Measurements from ENCODE around the gene IL1RAPL2.

DNA sequence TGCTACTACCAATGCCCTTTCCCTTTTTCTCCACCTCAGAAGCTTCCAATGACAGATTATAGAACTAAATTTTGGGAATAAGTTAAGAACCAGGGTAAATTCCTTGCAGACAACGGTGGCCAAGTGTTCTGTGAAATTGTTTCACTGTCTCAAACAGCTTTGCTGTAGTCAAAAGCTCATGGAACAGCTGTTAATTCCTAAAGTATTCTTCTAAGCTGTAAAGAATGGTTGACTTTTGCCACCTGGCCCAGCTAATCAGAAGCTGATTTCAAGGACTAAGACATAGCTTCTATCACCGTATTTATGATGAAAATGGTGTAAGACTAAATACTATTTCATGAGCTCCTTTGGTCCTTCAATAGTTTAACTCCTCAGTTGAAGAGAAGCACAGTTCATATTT lies 297.5 kb downstream of the IL1RAPL2 start:
- no peak for TF ChIP-seq ESRRG (CRISPR knock-in tag; IDR thresholded peaks at IDR 0.05)
- TF ChIP-seq ISL1 (CRISPR knock-in tag; IDR thresholded peaks at IDR 0.05) = no peak
- TF ChIP-seq TOX (CRISPR knock-in tag; IDR thresholded peaks at IDR 0.05; ENCODE audit: borderline replicate concordance) = no peak
- TF ChIP-seq, protein P1, sequence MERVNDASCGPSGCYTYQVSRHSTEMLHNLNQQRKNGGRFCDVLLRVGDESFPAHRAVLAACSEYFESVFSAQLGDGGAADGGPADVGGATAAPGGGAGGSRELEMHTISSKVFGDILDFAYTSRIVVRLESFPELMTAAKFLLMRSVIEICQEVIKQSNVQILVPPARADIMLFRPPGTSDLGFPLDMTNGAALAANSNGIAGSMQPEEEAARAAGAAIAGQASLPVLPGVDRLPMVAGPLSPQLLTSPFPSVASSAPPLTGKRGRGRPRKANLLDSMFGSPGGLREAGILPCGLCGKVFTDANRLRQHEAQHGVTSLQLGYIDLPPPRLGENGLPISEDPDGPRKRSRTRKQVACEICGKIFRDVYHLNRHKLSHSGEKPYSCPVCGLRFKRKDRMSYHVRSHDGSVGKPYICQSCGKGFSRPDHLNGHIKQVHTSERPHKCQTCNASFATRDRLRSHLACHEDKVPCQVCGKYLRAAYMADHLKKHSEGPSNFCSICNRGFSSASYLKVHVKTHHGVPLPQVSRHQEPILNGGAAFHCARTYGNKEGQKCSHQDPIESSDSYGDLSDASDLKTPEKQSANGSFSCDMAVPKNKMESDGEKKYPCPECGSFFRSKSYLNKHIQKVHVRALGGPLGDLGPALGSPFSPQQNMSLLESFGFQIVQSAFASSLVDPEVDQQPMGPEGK (CRISPR knock-in tag; IDR thresholded peaks at IDR 0.05; ENCODE audit: borderline replicate concordance) = no peak
- TF ChIP-seq TCF4 (CRISPR knock-in tag; IDR thresholded peaks at IDR 0.05; ENCODE audit: borderline replicate concordance) = no peak
- no peak for TF ChIP-seq ZNF8 (CRISPR knock-in tag; IDR thresholded peaks at IDR 0.05)
- TF ChIP-seq ZC3H10 (CRISPR knock-in tag; IDR thresholded peaks at IDR 0.05) = no peak
- no peak for TF ChIP-seq ARNTL (CRISPR knock-in tag; IDR thresholded peaks at IDR 0.05; ENCODE audit: borderline replicate concordance, low read depth)
- TF ChIP-seq SNAI2 (CRISPR knock-in tag; IDR thresholded peaks at IDR 0.05) = no peak
- no peak for TF ChIP-seq GLIS3 (CRISPR knock-in tag; IDR thresholded peaks at IDR 0.05)
- TF ChIP-seq, protein P2, sequence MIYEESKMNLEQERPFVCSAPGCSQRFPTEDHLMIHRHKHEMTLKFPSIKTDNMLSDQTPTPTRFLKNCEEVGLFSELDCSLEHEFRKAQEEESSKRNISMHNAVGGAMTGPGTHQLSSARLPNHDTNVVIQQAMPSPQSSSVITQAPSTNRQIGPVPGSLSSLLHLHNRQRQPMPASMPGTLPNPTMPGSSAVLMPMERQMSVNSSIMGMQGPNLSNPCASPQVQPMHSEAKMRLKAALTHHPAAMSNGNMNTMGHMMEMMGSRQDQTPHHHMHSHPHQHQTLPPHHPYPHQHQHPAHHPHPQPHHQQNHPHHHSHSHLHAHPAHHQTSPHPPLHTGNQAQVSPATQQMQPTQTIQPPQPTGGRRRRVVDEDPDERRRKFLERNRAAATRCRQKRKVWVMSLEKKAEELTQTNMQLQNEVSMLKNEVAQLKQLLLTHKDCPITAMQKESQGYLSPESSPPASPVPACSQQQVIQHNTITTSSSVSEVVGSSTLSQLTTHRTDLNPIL (CRISPR knock-in tag; IDR thresholded peaks at IDR 0.05; ENCODE audit: low read depth) = no peak
- TF ChIP-seq ZFP3 (CRISPR knock-in tag; IDR thresholded peaks at IDR 0.05) = no peak
- TF ChIP-seq, protein P3, sequence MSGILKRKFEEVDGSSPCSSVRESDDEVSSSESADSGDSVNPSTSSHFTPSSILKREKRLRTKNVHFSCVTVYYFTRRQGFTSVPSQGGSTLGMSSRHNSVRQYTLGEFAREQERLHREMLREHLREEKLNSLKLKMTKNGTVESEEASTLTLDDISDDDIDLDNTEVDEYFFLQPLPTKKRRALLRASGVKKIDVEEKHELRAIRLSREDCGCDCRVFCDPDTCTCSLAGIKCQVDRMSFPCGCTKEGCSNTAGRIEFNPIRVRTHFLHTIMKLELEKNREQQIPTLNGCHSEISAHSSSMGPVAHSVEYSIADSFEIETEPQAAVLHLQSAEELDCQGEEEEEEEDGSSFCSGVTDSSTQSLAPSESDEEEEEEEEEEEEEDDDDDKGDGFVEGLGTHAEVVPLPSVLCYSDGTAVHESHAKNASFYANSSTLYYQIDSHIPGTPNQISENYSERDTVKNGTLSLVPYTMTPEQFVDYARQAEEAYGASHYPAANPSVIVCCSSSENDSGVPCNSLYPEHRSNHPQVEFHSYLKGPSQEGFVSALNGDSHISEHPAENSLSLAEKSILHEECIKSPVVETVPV (CRISPR knock-in tag; IDR thresholded peaks at IDR 0.05) = no peak
